A673 (cell line): Measurements from ENCODE around the gene TTLL5.

Experiments used
- EZH2 ChIP-seq: fragments of 200-600 bp; sonication (generic); IDR thresholded peaks from 2 replicates; pipeline ENCODE4 v1.6.1; 2017; ENCODE audit warnings: borderline replicate concordance, low read depth, mild to moderate bottlenecking, mixed read lengths, antibody characterized with exemption, low read length; ENCODE audit not compliant: poor library complexity, severe bottlenecking
- TF ChIP-seq, protein P1 (sequence below): fragments of 300-800, 200-600 bp; sonication (generic); conservative IDR thresholded peaks from 2 replicates; pipeline ENCODE4 v1.5.1; 2017; ENCODE audit warnings: low read depth, mild to moderate bottlenecking, antibody characterized with exemption, low read length, moderate library complexity, mixed read lengths

DNA sequence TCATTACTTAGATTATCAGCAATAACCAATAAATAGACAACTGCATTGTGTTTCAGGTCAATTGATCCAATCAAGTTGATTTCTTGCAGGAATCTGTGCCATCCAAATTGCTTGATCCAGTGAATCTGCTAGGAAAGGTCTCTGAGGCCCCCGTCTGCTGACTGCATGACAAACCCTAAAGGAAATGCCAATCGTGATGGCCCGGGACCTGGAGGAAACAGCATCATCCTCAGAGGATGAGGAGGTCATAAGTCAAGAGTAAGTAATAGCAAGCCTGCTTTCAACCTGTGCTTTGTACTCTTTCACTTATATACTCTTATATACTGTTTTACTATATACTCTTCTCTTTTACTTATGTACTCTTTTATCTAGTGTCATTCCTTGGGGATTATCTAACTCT, 1.9 kb downstream of the TTLL5 start:
- TF ChIP-seq, protein P1, sequence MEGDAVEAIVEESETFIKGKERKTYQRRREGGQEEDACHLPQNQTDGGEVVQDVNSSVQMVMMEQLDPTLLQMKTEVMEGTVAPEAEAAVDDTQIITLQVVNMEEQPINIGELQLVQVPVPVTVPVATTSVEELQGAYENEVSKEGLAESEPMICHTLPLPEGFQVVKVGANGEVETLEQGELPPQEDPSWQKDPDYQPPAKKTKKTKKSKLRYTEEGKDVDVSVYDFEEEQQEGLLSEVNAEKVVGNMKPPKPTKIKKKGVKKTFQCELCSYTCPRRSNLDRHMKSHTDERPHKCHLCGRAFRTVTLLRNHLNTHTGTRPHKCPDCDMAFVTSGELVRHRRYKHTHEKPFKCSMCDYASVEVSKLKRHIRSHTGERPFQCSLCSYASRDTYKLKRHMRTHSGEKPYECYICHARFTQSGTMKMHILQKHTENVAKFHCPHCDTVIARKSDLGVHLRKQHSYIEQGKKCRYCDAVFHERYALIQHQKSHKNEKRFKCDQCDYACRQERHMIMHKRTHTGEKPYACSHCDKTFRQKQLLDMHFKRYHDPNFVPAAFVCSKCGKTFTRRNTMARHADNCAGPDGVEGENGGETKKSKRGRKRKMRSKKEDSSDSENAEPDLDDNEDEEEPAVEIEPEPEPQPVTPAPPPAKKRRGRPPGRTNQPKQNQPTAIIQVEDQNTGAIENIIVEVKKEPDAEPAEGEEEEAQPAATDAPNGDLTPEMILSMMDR = no peak
- no peak for TF ChIP-seq EZH2
